ENCODE results near the gene NEK8. TPM values are rescaled to one million over a fixed set of nuclear protein-coding genes. Genes with fewer than 3 reads are reported as not detected.

Gene NEK8
- total RNA-seq, 3 donors from 2014 or later (not counting 1 experiment from before 2014, with no cell fraction given) = 5.9 to 7.4 (median 6.8) TPM

DNA sequence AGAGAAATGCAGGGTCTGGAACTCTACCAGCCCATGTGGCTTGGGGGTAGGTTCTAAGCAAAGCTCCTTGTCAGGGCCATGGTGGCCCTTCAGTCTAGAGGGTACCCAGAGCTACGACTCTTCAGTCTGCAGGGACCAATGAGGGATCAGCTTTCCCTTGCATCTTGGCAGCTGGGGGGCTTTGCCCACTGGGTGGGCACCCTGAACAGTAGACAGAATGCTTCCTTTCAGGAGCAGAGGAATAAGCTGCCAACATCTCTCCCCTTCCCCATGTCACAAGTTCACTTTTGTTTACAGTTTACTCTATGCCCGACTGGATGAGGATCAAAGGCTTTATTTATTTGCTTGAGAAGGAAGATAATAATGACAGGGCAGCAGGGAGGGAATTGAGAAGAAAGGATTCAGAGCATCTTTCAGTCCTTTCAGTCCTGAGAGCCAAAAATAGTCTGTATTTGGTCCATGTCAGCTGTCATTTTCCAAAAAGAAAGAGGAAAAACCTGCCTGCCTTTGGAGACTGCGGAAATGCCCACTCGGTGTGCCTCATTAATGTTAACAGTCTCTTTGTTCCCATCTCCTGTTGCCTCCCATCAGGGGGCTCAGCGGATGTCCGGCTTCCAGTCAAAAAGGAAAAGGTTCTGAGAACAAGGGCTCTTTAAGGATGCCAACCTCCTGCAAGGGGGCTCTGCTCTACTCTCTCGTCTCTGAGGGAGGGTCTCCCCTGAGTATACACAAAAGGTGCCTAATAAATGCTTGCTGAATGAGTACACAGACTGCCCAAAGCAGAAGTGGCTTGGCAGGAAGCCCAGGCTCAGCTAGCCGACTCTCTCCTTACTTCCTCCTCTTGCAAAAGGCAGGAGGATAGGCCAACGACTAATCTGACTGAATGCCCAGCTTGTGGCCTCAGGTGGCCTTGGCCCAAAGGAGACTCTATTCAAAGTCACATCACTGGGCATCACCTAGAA lies 32.3 kb downstream of the NEK8 start:
- peaks cover 5% of the 10 kb centered on the region in 2 donors for H3K4me1 Mint-ChIP-seq
- H3K27me3 ChIP-seq (ENCODE audit: control insufficient read depth, insufficient read depth, low read length) = no peaks in the 10 kb centered on the region
- ATAC-seq = no peak

DNA sequence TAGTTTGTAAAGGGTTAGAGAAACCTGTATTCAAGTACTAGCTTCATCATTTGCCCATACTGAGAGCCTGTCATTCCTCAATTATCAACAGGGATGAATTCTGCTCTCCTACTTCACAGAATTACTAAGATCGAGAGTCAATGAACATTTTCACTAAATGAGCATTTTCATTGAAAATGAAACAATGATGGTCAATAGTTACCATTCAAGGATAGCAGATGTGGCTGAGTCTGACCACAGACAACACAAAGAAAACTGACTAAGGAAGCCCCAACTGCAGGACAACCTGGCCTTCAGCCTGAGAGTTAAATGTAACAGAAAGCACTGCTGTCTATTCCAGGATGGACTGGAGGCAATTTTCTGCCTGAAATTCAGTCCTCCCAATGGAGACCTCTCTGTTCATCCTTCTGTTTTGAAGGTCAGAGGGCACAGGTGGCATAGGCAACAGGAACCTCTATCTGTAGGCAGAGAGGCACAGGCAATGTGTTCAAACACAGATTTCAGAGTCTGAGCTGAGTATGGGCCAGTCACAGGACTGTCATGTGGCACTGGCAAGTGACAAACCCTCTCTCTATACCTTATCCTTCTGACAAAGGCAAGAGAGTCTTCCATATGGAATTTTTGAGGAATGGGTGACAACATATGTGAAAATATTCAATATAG lies 34.7 kb downstream of the NEK8 start:
- H3K27ac ChIP-seq (ENCODE audit: low read length) = no peak overlapping the region
- no peak overlapping the region for H3K4me3 ChIP-seq (ENCODE audit: low read length)
- no peaks in the 10 kb centered on the region for H3K27me3 ChIP-seq (ENCODE audit: control insufficient read depth, insufficient read depth, low read length)
- 100% methylated on average over 1 of the region's 1 CpG for WGBS (ENCODE audit: insufficient coverage)
- ATAC-seq (peak in 2 of 3 donors; percentile 21 to 33), DNase-seq (no peak)
- H3K27me3 Mint-ChIP-seq (ENCODE audit: low read depth in 2 of 2) = no peaks in the 10 kb centered on the region
- no peak overlapping the region for H3K4me3 Mint-ChIP-seq
- H3K9me3 Mint-ChIP-seq = no peaks in the 10 kb centered on the region
- peaks cover 5% of the 10 kb centered on the region in 2 donors for H3K4me1 Mint-ChIP-seq
- H3K4me1 ChIP-seq (ENCODE audit: control insufficient read depth, insufficient read depth, low read length) = no peaks in the 10 kb centered on the region
- H3K36me3 Mint-ChIP-seq = peaks cover 6% of the 10 kb centered on the region
- H3K9me3 ChIP-seq (ENCODE audit: control insufficient read depth, insufficient read depth, low read length) = no peaks in the 10 kb centered on the region
- H3K36me3 ChIP-seq (ENCODE audit: control insufficient read depth, insufficient read depth, low read length) = peaks cover 26% of the 10 kb centered on the region
- TF ChIP-seq, protein P1, sequence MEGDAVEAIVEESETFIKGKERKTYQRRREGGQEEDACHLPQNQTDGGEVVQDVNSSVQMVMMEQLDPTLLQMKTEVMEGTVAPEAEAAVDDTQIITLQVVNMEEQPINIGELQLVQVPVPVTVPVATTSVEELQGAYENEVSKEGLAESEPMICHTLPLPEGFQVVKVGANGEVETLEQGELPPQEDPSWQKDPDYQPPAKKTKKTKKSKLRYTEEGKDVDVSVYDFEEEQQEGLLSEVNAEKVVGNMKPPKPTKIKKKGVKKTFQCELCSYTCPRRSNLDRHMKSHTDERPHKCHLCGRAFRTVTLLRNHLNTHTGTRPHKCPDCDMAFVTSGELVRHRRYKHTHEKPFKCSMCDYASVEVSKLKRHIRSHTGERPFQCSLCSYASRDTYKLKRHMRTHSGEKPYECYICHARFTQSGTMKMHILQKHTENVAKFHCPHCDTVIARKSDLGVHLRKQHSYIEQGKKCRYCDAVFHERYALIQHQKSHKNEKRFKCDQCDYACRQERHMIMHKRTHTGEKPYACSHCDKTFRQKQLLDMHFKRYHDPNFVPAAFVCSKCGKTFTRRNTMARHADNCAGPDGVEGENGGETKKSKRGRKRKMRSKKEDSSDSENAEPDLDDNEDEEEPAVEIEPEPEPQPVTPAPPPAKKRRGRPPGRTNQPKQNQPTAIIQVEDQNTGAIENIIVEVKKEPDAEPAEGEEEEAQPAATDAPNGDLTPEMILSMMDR (IDR thresholded peaks at IDR 0.05) = no peak
- intact Hi-C loops (cut with micrococcal nuclease) = loop anchor here (1.0 to 10.0 kb wide), 5 partner anchors 36 to 352 kb away; partner anchors contain the start of genes DHRS13, NEK8 and TLCD1
- H3K27ac Mint-ChIP-seq = peak overlapping the region; percentile 57 to 68

More for the DNA sequence above, 32.3 kb downstream of the NEK8 start:
- WGBS (ENCODE audit: insufficient coverage) = 63% methylated on average over 9 of the region's 9 CpGs
- intact Hi-C loops (cut with micrococcal nuclease) = loop anchor here (5.0 to 10.0 kb wide), 4 partner anchors 34 to 354 kb away; partner anchors contain the start of genes DHRS13, NEK8 and TLCD1
- Histone ChIP-seq H3K27ac (ENCODE audit: low read length) (no peak overlapping the region), H3K4me3 (ENCODE audit: low read length) (no peak overlapping the region), H3K36me3 (ENCODE audit: control insufficient read depth, insufficient read depth, low read length) (peaks cover 22% of the 10 kb centered on the region), H3K9me3 (ENCODE audit: control insufficient read depth, insufficient read depth, low read length) (no peaks in the 10 kb centered on the region), H3K4me1 (ENCODE audit: control insufficient read depth, insufficient read depth, low read length) (no peaks in the 10 kb centered on the region)
- no peak for DNase-seq
- TF ChIP-seq, protein P1 (IDR thresholded peaks at IDR 0.05) = no peak
- H3K27ac Mint-ChIP-seq = no peak overlapping the region
- H3K4me3 Mint-ChIP-seq = no peak overlapping the region
- peaks cover 6% of the 10 kb centered on the region for H3K36me3 Mint-ChIP-seq
- H3K27me3 Mint-ChIP-seq (ENCODE audit: low read depth in 2 of 2) = no peaks in the 10 kb centered on the region
- no peaks in the 10 kb centered on the region for H3K9me3 Mint-ChIP-seq

DNA sequence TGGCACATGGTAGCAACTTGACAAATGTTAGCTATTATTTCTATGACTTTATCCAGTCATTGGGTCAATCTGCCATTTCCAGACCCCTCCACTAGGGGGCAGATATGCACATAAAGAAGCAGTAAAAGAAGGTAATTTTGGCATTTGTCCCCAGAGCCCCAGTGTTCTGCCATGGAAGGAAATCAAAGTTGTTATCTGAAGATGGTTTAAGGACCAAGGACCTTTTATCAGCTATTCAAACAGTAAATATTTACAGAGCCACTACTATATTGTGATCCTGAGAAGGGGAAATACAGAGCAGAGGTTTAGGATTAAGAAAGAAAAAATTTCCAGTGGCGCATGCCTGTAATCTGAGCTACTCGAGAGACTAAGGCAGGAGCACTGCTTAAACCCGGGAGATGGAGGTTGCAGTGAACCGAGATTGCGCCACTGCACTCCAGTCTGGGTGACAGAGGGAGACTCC lies 35.2 kb downstream of the NEK8 start:
- TF ChIP-seq, protein P1 (IDR thresholded peaks at IDR 0.05) = peak; percentile 86
- Mint-ChIP-seq H3K4me3 (no peak overlapping the region), H3K27me3 (ENCODE audit: low read depth in 2 of 2) (no peaks in the 10 kb centered on the region)

More for the DNA sequence above, 35.2 kb downstream of the NEK8 start:
- Histone ChIP-seq H3K27me3 (ENCODE audit: control insufficient read depth, insufficient read depth, low read length) (no peaks in the 10 kb centered on the region), H3K4me3 (ENCODE audit: low read length) (no peak overlapping the region), H3K27ac (ENCODE audit: low read length) (no peak overlapping the region), H3K36me3 (ENCODE audit: control insufficient read depth, insufficient read depth, low read length) (peaks cover 20% of the 10 kb centered on the region), H3K4me1 (ENCODE audit: control insufficient read depth, insufficient read depth, low read length) (no peaks in the 10 kb centered on the region), H3K9me3 (ENCODE audit: control insufficient read depth, insufficient read depth, low read length) (no peaks in the 10 kb centered on the region)
- DNase-seq (peak; percentile 63 to 86), ATAC-seq (peak; percentile 73 to 90 (median 82))
- WGBS (ENCODE audit: insufficient coverage) = 94% methylated on average over 2 of the region's 5 CpGs
- peaks cover 6% of the 10 kb centered on the region for H3K36me3 Mint-ChIP-seq
- peaks cover 5% of the 10 kb centered on the region in 2 donors for H3K4me1 Mint-ChIP-seq
- intact Hi-C loops (cut with micrococcal nuclease) = loop anchor here (1.0 to 10.0 kb wide), 5 partner anchors 37 to 351 kb away; partner anchors contain the start of genes DHRS13, NEK8 and TLCD1
- H3K9me3 Mint-ChIP-seq = no peaks in the 10 kb centered on the region
- H3K27ac Mint-ChIP-seq = peak overlapping the region; percentile 57 to 68
